COR-L47 (cell line): ENCODE measurements around the gene GSAP.
A peak's percentile ranks its signal among the peaks of the same experiment; 100 is the strongest.

Source experiments
- DNase-seq: peaks from one replicate; lab custom pipeline; 2025; lab: John Stamatoyannopoulos, UW

The GSAP gene

GRCh38 chr7:77406421-77406820, 9.7 kb downstream of the GSAP start:
- DNase-seq: no peak

DNA sequence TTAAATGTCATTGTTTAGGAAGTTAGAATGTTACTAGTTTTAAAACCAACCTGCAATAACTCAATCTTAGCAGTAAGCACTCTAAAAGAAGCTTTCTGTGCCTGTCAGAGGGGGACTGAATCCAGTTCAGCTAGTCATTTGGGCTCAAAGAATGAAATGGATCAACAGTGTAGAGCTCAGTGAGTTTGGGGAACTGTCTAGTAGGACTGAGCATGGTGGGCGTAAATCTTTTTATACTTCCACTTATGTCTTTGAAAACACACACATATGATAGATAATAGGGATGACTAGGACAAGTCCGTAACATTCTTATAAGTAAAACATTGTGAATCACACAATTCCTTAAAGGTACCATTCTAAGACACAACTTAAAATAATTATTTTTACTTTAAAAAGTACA, 11.5 kb downstream of the GSAP start:
- no peak for DNase-seq

- DNase-seq: no peak
Measured at GRCh38 chr7:77403957-77404356, 12.2 kb downstream of the GSAP start.

DNA sequence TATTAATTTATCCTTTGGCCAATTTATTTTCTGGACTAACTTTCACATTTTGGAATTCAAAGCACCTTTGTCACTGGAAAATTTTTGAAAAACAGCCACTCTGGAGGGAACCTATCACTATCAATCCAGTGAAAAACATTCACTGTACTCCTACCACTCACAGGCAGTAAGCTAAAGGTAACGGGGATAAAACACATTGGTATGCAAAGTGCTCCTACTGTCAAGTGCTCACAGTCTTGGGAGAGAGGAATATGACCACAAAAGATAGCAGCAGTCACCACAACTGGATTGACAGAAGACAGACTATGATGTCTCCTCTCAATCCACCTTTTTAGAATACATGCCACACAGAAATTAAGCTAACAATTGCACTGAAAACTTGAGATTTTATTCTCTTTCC, 13.3 kb downstream of the GSAP start:
- DNase-seq: no peak

- DNase-seq: no peak
Measured at GRCh38 chr7:77401002-77401401, 15.1 kb downstream of the GSAP start.

GRCh38 chr7:77399816-77400215, 16.3 kb downstream of the GSAP start:
- DNase-seq: no peak

- DNase-seq: no peak
Measured at GRCh38 chr7:77396894-77397547, 19.1 kb downstream of the GSAP start.

DNA sequence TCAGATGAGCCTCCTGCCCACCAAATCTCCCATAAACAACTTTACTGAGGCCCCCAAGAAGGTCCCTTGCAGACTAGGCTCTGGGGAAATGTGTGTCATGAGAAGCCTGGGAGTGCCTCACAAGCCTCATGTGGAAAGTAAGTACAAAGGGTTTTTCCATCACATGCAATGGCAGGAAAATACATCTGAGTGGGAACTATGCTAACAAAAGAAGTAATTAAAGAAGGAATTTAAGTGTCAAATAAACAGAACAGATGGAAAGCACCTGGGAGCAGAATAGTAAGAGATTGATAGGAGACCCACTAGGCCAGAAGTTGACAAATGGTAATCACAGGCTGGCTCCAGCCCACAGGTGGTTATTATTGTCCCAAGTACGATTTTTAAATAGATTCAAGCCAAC, 20.5 kb downstream of the GSAP start:
- no peak for DNase-seq

DNA sequence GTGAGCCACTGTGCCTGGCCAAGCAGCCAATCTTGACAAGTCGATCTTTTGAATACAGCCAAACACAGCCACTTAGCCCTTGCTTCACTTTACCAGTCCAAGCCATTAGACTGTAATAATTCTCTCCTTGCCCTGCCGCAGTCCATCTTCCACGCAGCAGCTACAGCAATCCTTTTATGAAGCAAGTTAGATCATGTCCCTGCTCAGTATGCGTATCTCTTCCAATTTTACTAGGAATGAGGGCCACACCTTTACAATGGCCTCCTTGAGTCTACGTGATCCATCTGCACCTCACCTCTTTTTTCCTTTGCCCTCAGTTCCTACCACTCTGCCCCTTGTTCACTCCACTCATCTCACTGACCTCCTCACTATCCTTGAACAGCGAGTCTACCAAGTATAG, 22.2 kb downstream of the GSAP start:
- DNase-seq: no peak

GRCh38 chr7:77393261-77393660, 22.9 kb downstream of the GSAP start:
- DNase-seq: no peak

DNA sequence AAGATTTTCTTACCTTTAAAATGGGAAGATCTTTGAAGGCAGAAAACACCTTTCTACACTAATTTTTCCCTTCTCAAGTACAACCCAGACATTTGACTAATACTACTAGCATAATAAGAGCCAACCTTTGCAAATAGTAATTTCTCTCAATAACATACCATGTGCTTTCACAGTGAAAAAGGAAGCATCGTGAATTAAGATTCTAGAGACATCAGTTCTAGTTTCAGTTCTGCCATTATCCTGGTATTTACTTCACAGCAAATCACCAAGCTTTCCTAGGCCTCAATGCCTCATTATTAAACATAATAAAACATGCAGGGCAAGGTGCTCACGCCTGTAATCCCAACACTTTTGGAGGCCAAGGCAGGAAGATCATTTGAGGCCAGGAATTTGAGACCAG, 24.9 kb downstream of the GSAP start:
- DNase-seq: no peak

DNA sequence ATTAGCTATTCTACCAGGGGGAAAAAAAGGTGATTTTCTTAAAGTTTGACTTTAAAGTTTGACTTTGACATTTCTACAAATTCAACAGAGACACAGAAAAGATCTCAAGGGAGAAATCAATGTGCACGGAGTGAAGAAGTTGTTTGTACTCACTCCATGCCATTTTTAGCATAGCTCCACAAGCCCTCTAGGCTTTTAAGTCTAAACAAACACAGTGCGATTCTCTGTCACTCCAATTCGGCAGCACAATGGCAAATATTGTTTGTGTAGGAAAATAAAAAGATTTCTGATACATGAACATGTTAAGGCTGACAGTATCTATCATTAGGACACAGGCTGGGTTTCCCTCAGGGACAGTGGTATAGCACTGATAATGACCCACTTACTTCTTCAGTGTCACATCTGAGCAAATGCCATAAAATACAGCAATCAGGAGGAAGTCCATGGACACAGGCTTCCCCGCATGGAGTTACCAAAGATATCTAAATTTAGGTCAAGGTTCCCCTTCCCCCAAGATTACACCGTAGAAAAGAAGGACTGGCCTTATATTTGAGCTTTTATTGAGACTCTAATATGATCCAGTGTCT, 28.0 kb downstream of the GSAP start:
- no peak for DNase-seq

- no peak for DNase-seq
Measured at GRCh38 chr7:77386165-77386822, 29.9 kb downstream of the GSAP start.

- no peak for DNase-seq
Measured at GRCh38 chr7:77383333-77383740, 32.8 kb downstream of the GSAP start.

DNA sequence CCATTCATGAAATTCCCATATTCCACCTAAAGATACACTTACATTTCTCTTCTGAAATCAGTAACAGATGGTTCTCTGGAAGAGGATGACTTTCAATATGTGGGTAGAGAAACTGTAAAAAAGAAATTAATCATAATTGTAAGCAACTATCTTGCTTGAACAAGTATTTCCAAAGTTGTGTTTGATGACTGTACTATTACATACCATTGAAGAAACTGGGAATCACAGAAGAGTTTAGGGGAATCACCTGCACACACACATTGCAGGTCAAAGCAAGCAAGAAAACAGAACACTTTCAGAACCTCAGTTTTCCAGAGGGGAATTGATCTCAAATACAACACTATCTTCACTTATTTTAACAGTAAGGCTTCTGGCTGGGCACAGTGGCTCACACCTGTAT, 33.6 kb downstream of the GSAP start:
- DNase-seq: no peak

DNA sequence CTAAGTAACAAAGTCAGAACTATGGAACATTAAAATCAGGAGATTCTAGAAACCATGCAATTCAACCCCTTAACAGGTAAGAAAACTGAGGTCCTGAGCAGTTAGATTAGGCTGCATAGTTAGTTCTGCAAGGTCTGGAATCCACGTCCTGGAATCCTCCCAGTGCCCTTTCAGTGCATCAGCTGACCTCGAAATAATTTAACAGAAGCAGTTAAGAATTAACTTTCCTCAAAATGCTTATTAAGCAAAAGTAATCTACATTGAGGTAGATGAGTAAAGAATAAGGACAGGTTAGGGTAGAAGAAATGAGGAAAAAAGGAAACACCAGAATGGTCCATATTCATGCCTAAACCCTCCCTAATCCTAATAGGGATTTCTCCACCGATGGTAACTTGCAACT, 37.6 kb downstream of the GSAP start:
- no peak for DNase-seq

DNA sequence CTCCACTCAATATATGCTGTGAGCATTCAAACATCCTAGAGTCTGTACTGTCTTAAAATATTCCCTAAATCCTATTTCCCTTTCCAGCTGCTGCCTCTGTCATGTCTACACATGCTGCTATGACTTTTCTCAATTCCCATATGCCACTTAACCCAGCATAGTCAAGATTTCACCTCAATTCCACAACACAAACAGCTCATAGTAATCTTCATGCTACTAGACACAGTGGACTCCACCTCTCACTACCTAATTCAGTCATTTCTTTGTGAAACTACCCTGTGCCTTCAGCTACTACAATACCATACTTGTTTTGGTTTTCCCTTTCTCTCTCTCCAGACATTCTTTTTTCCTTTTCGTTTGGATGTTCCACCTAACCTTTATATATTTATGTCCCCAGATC, 45.5 kb downstream of the GSAP start:
- DNase-seq: no peak

- no peak for DNase-seq
Measured at GRCh38 chr7:77368974-77369373, 47.2 kb downstream of the GSAP start.

GRCh38 chr7:77367976-77368375, 48.2 kb downstream of the GSAP start:
- no peak for DNase-seq

- DNase-seq: no peak
Measured at GRCh38 chr7:77362905-77363304, 53.2 kb downstream of the GSAP start.

GRCh38 chr7:77360969-77361368, 55.2 kb downstream of the GSAP start:
- DNase-seq: no peak

DNA sequence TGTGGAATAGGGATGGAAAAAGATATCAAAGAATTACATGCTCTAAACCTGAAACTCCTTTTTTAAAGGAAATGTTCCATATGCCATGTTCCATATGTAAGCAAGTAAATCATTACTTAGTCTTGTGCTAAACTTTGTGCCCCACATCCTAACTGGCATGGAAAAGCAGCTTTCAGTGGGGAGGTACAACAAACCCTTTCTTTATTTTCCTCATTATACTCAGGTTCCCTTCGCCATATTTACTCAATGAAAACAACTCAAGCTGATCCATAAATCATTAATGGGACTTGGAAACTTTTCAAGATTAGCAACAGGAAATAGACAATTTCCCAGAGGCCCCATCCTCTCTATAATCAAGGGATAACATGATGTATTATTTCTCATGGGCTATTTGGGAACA, 56.0 kb downstream of the GSAP start:
- peak; percentile 11 for DNase-seq

GRCh38 chr7:77359599-77359998, 56.5 kb downstream of the GSAP start:
- no peak for DNase-seq

- no peak for DNase-seq
Measured at GRCh38 chr7:77354914-77355313, 61.2 kb downstream of the GSAP start.
